Measurements from ENCODE around the gene CACNG6.

The CACNG6 gene

GRCh38 chr19:53988981-53989380, 2.5 kb upstream of the CACNG6 start:
- TF ChIP-seq, protein P1, sequence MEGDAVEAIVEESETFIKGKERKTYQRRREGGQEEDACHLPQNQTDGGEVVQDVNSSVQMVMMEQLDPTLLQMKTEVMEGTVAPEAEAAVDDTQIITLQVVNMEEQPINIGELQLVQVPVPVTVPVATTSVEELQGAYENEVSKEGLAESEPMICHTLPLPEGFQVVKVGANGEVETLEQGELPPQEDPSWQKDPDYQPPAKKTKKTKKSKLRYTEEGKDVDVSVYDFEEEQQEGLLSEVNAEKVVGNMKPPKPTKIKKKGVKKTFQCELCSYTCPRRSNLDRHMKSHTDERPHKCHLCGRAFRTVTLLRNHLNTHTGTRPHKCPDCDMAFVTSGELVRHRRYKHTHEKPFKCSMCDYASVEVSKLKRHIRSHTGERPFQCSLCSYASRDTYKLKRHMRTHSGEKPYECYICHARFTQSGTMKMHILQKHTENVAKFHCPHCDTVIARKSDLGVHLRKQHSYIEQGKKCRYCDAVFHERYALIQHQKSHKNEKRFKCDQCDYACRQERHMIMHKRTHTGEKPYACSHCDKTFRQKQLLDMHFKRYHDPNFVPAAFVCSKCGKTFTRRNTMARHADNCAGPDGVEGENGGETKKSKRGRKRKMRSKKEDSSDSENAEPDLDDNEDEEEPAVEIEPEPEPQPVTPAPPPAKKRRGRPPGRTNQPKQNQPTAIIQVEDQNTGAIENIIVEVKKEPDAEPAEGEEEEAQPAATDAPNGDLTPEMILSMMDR (IDR thresholded peaks at IDR 0.05) = no peak
- no peak overlapping the region for H3K27ac ChIP-seq

- H3K27ac ChIP-seq = no peak overlapping the region
- no peak for TF ChIP-seq ZFX (IDR thresholded peaks at IDR 0.05; ENCODE audit: borderline replicate concordance)
- TF ChIP-seq, protein P1 (IDR thresholded peaks at IDR 0.05) = no peak
These were observed 1.6 kb upstream of the CACNG6 start for GRCh38 chr19:53989600-53990533.

DNA sequence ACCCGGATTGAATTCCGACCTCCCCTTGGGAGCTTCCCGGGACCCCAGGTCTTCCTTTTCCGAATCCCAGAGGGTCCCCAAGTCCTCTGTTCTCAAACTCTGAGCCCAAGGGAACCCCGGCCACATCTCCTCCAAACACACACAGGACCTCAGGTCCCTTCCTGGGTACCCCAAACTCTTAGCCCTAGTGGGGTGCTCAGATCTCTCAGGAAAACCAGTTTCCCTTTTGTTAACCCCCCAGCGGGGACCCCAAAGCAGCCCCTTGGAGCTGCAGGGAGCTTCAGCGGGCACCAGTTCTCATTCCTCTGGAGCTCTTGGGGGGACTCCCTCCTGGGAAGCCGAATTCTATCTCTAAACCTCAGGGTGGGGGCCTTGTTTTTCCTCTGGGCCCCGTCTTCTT, 774 bp downstream of the CACNG6 start:
- H3K27ac ChIP-seq = no peak overlapping the region

GRCh38 chr19:53992815-53993214, 1.4 kb downstream of the CACNG6 start:
- TF ChIP-seq, protein P1 (IDR thresholded peaks at IDR 0.05) = no peak
- no peak for TF ChIP-seq ZFX (IDR thresholded peaks at IDR 0.05; ENCODE audit: borderline replicate concordance)
- no peak overlapping the region for H3K27ac ChIP-seq

More for the DNA sequence above, 774 bp downstream of the CACNG6 start:
- TF ChIP-seq ZFX (IDR thresholded peaks at IDR 0.05; ENCODE audit: borderline replicate concordance) = no peak
- TF ChIP-seq, protein P1 (IDR thresholded peaks at IDR 0.05) = no peak

- TF ChIP-seq, protein P1 (IDR thresholded peaks at IDR 0.05) = no peak
- no peak for TF ChIP-seq ZFX (IDR thresholded peaks at IDR 0.05; ENCODE audit: borderline replicate concordance)
These were observed 2.0 kb downstream of the CACNG6 start for GRCh38 chr19:53993448-53993847.

DNA sequence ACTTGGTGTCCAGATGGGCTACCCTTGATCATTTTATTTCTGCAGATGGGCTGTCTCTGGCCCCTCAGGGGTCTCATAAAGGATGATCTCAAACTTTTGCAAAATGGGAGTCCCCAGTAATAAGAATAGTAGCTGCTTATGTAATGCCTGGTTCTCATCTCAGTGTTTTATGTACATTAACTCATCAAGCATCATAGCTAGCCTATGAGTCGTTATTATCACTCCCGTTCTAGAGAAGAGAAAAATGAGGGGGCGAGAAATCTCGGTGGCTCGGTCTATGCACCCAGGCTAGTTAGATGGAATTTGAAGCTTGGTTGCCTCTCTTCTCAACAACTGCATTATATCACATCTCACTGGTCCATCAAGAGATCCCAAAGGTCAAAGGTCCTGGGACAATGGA, 3.4 kb downstream of the CACNG6 start:
- TF ChIP-seq ZFX (IDR thresholded peaks at IDR 0.05; ENCODE audit: borderline replicate concordance) = no peak
- TF ChIP-seq, protein P1 (IDR thresholded peaks at IDR 0.05) = no peak
- H3K27ac ChIP-seq = no peak overlapping the region

More at GRCh38 chr19:53993448-53993847, 2.0 kb downstream of the CACNG6 start:
- no peak overlapping the region for H3K27ac ChIP-seq

GRCh38 chr19:53998223-53998622, 6.8 kb downstream of the CACNG6 start:
- H3K27ac ChIP-seq = no peak overlapping the region
- TF ChIP-seq ZFX (IDR thresholded peaks at IDR 0.05; ENCODE audit: borderline replicate concordance) = no peak
- TF ChIP-seq, protein P1 (IDR thresholded peaks at IDR 0.05) = no peak

Measured in 22Rv1 (cell line).